CD4-positive, alpha-beta T cell treated with Interleukin-4 for 1 hour (primary cell): Measurements from ENCODE around the gene OAS1.
"Not testable (repeated sequence)": the region's sequence is repeated elsewhere in the genome, so short reads cannot be mapped to it uniquely, and the experiment has no call there.

Source experiments
- DNase-seq, 2 donors: peaks; one replicate each; pipeline ENCODE4 v3.0.0-alpha.2; 2020 to 2022

OAS1 gene

GRCh38 chr12:112900298-112901145, 6.2 kb upstream of the OAS1 start:
- peak; percentile 46 to 66 for DNase-seq

- DNase-seq = no peak
Observed at GRCh38 chr12:112901271-112901670, 5.5 kb upstream of the OAS1 start.

- no peak for DNase-seq
Observed at GRCh38 chr12:112904571-112904970, 2.2 kb upstream of the OAS1 start.

DNA sequence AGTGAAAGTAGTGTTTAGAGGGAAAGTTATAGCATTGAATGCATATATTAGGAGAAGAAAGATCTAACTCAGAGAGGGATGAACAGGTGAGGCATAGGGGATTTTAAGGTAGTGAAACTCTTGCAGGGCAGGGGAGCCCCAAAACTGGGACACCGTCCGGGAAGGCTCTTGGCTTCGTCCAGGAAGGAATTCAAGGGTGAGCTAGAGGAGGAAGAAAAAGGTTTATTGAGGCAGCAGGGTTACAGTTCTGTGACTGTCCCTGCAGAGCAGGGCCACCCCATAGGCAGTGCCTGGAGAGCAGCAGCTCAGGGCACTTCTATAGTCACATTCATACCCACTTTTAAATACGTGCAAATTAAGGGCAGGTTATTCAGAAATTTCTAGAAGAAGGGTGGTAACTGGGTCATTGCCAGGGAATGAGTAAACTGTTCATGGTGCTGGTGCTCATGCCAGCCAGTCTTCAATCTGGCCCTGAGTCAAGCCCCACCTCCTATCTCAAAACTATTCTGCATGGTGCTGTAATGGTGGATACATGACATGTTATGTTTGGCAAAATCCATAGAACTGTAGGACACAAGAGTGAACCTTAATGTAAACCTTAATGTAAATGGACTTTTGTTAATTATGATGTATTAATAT, 1.2 kb upstream of the OAS1 start:
- DNase-seq = no peak

GRCh38 chr12:112907415-112908157, 824 bp downstream of the OAS1 start:
- DNase-seq = peak in 1 of 2 donors; percentile 18

DNA sequence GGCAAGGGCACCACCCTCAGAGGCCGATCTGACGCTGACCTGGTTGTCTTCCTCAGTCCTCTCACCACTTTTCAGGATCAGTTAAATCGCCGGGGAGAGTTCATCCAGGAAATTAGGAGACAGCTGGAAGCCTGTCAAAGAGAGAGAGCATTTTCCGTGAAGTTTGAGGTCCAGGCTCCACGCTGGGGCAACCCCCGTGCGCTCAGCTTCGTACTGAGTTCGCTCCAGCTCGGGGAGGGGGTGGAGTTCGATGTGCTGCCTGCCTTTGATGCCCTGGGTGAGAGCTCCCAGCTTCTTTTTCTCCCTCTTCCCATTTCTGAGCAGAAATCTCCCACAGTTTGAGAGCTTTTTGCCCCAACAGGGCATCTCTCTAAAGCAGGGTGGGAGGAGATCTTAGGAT, 1.8 kb downstream of the OAS1 start:
- peak in 1 of 2 donors; percentile 16 for DNase-seq

- no peak for DNase-seq
Observed at GRCh38 chr12:112909693-112910092, 2.9 kb downstream of the OAS1 start.

DNA sequence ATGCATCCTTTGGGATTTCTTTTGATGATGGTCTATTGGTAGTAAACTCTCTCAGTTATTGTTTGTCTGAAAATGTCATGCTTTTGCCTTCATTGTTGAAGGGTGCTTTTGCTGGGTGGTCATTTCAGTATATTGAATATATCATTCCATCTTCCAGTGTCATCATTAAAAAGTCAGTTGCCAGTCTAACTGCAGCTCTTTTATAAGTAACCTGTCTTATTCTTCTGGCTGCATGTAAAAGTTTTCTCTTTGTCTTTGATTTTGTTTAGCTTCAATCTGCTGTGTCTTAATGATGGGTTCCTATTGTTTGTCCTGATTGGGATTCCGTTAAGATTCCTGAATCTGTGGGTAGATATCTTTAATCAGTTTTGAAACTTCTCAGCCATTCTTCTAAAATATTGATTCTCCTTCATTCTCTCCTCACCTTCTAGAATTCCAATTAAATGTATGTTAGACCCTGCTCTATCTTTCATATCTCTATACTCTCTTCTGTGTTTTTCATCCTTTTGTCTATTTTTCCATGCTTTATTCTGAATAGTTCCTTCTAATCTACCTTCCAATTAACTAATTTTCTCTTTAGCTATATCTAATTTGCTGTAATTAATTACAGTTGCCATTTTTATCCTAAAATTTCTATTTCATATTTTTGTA, 6.4 kb downstream of the OAS1 start:
- no peak for DNase-seq

- not testable (repeated sequence) for DNase-seq
Observed at GRCh38 chr12:112913888-112914287, 7.1 kb downstream of the OAS1 start.

DNA sequence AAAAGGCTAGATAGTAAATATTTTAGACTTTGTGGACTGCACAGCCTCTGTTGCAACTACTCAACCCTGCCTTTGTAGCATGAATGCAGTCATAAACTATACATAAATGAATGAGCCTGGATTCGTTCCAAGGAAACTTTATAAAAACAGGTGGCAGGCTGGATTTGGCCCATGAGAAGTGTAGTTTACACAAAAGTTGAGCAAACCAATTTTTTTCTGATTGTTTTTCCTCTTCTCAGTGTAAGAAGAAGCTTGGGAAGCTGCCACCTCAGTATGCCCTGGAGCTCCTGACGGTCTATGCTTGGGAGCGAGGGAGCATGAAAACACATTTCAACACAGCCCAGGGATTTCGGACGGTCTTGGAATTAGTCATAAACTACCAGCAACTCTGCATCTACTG, 9.5 kb downstream of the OAS1 start:
- no peak for DNase-seq

DNA sequence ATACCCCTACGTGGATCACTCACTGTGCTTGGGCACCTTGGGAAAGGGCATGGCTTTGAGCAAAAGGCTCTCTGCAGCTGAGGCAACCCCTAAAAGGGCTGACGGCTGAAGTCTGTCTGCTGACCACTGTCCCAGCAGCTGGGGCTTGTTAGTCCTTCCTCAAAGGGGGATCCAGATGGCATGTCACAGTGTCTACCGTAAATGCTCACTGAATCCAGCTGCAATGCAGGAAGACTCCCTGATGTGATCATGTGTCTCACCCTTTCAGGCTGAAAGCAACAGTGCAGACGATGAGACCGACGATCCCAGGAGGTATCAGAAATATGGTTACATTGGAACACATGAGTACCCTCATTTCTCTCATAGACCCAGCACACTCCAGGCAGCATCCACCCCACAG, 12.4 kb downstream of the OAS1 start:
- no peak for DNase-seq

GRCh38 chr12:112924986-112925385, 18.2 kb downstream of the OAS1 start:
- no peak for DNase-seq

DNA sequence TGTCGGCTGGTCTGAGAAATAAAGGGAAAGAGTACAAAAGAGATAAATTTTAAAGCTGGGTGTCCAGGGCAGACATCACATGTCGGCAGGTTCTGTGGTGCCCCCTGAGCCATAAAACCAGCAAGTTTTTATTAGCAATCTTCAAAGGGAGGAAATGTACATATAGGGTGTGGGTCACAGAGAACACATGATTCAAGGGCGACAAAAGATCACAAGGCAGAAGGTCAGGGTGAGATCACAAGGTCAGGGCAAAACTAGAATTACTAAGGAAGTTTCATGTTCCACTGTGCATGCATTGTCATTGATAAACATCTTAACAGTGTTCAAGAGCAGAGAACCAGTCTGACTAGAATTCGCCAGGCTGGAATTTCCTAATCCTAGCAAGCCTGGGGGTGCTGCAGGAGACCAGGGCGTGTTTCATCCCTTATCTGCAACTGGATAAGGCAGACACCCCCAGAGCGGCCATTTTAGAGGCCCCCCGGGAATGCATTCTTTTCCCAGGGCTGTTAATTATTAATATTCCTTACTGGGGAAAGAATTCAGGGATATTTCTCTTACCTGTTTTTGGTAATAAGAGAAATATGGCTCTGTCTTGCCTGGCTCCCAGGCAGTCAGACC, 19.8 kb downstream of the OAS1 start:
- not testable (repeated sequence) for DNase-seq

DNA sequence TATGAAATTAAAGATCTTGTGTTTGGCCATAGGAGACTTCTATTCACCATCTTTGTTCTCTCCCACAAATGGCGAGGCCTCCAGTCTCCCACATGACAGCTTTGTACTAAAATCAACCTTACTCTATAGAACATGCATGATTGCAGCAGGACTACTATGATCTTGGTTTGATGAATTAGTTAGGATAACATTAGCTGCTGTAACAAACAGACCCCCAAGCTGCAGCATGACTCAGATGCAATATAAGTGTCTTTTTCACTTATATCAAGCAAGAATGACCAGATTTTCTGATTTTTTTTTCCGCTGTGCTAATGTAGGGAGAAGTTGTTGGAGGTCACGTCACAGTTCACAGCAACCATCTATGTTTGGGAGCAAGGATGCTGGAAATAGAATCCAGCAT, 20.7 kb downstream of the OAS1 start:
- DNase-seq = no peak

GRCh38 chr12:112927925-112928324, 21.2 kb downstream of the OAS1 start:
- DNase-seq = no peak

DNA sequence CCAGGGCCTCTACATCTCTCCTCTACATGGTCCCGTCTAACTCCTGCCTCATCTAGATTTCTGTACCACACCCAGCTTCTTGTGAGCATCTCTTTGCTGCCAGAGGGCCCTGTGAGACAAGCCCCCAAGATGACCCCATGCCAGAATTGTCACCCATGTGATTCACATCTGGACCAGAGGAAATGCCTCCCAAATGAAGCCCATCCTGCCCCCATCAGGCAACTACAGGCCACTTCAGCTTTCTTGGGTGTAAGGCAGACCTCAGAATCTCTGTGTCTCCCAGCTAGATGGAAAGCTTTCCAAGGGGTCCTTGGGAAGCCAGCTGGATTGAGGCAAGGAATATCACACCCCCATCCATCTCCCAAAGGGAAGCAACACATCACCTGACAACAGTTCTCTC, 22.2 kb downstream of the OAS1 start:
- DNase-seq = no peak

DNA sequence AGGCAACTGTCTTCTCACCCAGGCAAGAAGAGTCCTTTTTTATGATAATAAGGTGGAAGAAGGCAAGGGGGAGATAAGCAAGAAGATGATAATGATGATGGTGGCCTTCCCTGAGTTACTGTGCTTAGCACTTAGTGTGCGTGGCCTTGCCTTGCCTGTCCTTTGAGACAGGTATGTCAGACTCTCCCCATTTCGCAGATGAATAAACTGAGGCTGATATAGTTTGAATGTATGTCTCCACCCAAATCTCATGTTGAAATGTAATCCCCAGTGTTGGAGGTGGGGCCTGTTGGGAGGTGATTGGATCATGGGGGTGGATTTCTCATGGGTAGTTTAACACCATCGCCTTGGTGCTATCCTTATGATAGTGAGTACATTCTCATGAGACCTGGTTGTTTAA, 23.0 kb downstream of the OAS1 start:
- DNase-seq = no peak

DNA sequence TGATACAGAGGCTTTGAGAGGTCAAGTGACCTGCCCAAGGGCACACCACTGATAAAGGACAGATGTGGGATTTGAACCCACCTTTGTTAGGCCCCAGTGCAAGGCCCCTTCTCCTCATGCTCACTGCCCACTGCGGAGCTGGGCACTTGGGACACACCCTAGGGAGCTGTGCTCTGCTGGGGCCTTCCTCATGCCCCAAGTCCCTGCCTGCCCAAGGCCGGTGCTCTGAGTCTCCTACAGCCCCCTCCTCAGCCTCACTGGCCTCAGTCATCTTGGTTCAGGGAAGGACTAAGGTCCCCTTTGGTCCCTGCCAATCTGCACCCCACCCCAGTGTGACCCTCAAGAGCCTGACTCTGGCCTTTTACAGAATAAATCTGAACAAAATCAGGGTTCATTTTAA, 23.6 kb downstream of the OAS1 start:
- no peak for DNase-seq

DNA sequence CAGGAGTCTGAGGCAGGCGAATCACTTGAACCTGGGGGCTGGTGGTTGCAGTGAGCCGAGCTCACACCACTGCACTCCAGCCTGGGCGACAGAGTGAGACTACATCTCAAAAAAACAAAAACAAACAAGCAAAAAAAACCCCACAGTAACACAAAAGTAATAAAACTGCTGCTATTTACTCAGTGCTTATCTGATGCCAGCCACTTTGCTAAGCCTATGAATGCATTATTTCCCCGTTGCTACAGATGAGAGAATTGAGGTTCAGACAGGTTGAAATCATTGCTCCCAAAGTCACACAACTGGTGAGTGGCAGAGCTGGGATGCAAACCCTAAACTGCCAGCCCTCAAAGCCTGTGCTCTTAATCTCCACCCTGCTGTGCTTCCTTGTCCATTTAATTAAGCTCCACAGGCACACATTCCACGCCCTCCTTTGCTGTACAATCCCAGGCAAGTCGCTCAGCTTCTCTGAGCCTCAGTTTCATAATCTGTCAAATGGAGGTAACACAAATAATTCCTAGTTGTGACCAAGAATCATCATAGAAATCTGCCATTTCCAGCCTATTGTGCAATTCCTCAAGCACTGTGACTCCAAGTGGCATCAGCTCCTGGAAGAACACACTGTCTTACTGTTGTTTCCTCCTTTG, 25.8 kb downstream of the OAS1 start:
- DNase-seq = no peak

DNA sequence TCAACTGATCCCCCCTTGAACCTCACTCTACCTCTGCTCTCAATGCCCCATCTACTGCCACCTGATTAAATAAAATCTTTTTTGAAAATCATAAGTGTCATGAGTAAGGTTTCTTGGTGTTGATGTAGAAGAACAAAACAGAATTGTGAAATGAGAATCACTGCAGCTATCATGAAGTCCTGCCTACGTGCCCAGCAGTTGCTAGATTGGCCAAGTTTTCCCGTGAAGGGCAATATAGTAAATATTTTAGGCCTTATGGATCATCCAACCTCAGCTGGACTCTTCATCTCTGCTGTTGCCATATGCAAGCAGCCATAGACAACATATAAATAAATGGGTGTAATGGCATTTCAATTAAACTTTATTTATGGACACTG, 26.4 kb downstream of the OAS1 start:
- no peak for DNase-seq

DNA sequence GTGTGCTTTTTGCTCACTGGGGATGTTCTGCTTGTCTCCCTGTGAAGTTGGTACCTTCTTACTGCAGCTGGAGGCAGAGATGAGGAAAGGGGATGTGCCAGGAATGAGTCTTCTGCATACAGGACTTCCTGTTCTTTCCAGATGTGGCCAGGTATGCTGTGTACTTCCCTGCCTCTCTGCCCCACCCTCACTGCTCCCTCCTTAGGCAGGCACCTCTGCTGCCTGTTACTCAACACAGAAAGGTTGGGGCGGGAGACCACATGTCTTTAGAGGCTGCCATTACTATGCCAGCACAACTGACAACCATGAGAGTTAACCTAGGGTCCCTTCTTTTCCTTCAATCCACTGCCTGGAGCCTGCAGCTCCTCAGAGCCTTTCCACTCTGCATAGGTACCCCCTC, 29.5 kb downstream of the OAS1 start:
- DNase-seq = no peak

DNA sequence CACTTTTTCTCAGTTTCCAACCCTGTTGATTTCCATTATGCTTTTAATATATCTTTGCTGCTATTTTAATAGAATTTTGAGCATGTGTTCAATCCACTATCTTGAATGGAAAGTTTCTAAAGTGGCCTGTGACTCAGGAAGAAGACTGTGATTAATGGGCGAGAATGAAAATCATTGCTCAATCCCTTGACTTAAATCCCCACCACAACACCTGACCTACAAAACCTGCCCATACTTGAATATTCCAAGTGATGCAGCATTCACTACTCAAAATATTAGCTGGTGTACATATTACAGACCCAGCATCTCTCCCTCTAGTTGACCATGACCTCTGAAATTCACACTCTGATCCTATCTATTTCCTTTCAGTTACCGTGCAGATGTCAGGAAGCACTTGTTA, 30.2 kb downstream of the OAS1 start:
- no peak for DNase-seq
